ENCODE results near the gene AK4.

The AK4 gene

GRCh38 chr1:65174585-65174984, 26.6 kb downstream of the AK4 start:
- no peak for TF ChIP-seq CTCF (IDR thresholded peaks at IDR 0.05; ENCODE audit: low read depth, low read length)
- H3K4me3 ChIP-seq (ENCODE audit: low read depth, low read length) = no peak overlapping the region

GRCh38 chr1:65175171-65176055, 27.4 kb downstream of the AK4 start:
- no peak overlapping the region for H3K4me3 ChIP-seq (ENCODE audit: low read depth, low read length)
- TF ChIP-seq CTCF (IDR thresholded peaks at IDR 0.05; ENCODE audit: low read depth, low read length) = no peak

GRCh38 chr1:65176056-65176450, 28.1 kb downstream of the AK4 start:
- no peak overlapping the region for H3K4me3 ChIP-seq (ENCODE audit: low read depth, low read length)
- no peak for TF ChIP-seq CTCF (IDR thresholded peaks at IDR 0.05; ENCODE audit: low read depth, low read length)

GRCh38 chr1:65176591-65176990, 28.6 kb downstream of the AK4 start:
- TF ChIP-seq CTCF (IDR thresholded peaks at IDR 0.05; ENCODE audit: low read depth, low read length) = no peak
- H3K4me3 ChIP-seq (ENCODE audit: low read depth, low read length) = no peak overlapping the region

GRCh38 chr1:65177457-65177856, 29.5 kb downstream of the AK4 start:
- TF ChIP-seq CTCF (IDR thresholded peaks at IDR 0.05; ENCODE audit: low read depth, low read length) = no peak
- no peak overlapping the region for H3K4me3 ChIP-seq (ENCODE audit: low read depth, low read length)

- TF ChIP-seq CTCF (IDR thresholded peaks at IDR 0.05; ENCODE audit: low read depth, low read length) = no peak
- H3K4me3 ChIP-seq (ENCODE audit: low read depth, low read length) = no peak overlapping the region
These were observed 30.2 kb downstream of the AK4 start for GRCh38 chr1:65178235-65178634.

GRCh38 chr1:65179148-65179547, 31.1 kb downstream of the AK4 start:
- H3K4me3 ChIP-seq (ENCODE audit: low read depth, low read length) = no peak overlapping the region
- no peak for TF ChIP-seq CTCF (IDR thresholded peaks at IDR 0.05; ENCODE audit: low read depth, low read length)

Measured in WI38 (cell line).